ENCODE data around the gene TUSC2. TPM values are rescaled to one million over a fixed set of nuclear protein-coding genes. Genes with fewer than 3 reads are reported as not detected.

The TUSC2 gene
- polyA plus RNA-seq, 1 of the 3 experiments (the other 2 are of a cell fraction): 58.7 TPM

DNA sequence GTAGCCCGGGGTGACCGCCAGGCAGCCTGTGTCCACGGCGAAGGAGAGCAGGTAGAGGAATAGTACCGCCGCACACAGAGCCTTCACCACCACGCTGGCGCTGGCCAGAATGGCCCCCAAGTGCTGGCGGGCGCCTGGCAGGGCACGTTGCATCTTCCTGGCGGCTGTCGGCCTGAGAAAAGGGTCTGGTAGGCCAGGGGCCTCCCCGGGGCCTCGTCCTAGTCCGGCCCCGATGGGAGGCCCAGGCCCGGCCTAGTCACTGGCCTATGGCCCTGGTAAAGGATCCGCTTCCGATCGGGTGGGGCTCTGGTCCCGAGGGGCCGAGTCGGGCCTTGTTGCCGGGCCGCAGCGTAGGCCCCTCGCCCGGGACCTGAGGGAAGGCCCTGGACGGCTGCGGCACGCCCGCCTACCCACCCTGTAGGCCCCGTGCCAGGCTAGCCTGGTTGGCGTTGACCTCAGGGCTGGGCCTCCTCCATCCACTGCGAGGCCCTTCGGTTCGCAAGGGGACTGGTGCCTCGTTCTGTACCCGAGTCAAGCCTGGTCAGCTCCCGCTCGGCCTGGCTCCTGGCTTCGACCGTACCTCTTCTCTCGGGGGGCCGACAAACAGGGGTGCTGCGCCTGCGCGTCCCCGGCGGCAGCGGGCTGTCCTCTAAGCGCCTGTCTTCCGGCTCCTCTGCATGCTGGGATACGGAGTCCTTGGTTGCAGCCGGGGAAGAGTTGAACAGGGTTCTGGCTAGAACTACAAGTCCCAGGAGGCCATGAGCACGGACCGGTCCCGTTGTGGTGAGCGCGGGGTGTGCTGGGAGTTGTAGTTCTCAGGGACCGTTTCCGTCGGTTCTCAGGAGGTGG lies 31.1 kb upstream of the TUSC2 start, which contains the start of gene TMEM115:
Gene TMEM115, minus strand, starts transcription at position 611 of the 849 bp plus-strand sequence. Its CDS starts 458 bp downstream, at position 153.
- WGBS (ENCODE audit: low lambda C conversion rate): 3% methylated on average over 20 of the region's 64 CpGs
- H2AFZ ChIP-seq (ENCODE audit: low read depth): peak within 1 kb of the TSS; percentile 92
- peaks cover 18 to 34% of the 10 kb centered on the region in 2 experiments for H3K36me3 ChIP-seq (replicated peaks in 1 of 2; ENCODE audit: control insufficient read depth in 1 of 2, insufficient read depth in 2 of 2, low read length in 1 of 2)
- peaks cover 52% of the 10 kb centered on the region for H3K79me2 ChIP-seq (ENCODE audit: insufficient read depth)
- peak within 1 kb of the TSS; percentile 60 to 84; a peak in 3 of 4 replicates for H3K27ac ChIP-seq (ENCODE audit: low read depth in 2 of 2, low read length in 1 of 2)
- peak within 1 kb of the TSS; percentile 77 to 95 for H3K4me3 ChIP-seq (ENCODE audit: low read depth in 2 of 2, low read length in 1 of 2)
- DNase-seq: peak; percentile 98
- no peaks in the 10 kb centered on the region for H3K27me3 ChIP-seq (ENCODE audit: insufficient read depth)
- no peaks in the 10 kb centered on the region for H3K9me2 ChIP-seq
- ChIA-PET CTCF (interaction anchor here (0.8 to 0.9 kb wide), 2 partner anchors 30 to 31 kb away, joined by 3 read pairs; no protein-coding TSS in a partner anchor), POLR2A (interaction anchor here (0.6 to 1.6 kb wide), 9 partner anchors 8 to 1609 kb away, joined by 3 to 11 read pairs (median 3); partner anchors contain the start of genes CYB561D2 and NPRL2)
- H3K4me2 ChIP-seq: peak within 1 kb of the TSS; percentile 94
- peaks cover 45% of the 10 kb centered on the region for H4K20me1 ChIP-seq (ENCODE audit: insufficient read depth)
- peak within 1 kb of the TSS; percentile 87 for H3K9ac ChIP-seq
- no peaks in the 10 kb centered on the region for H3F3A ChIP-seq (replicated peaks; ENCODE audit: insufficient read depth)
- no peaks in the 10 kb centered on the region for H3K9me3 ChIP-seq
- peaks cover 8 to 49% of the 10 kb centered on the region in 2 experiments; a peak in 2 of 4 replicates for H3K4me1 ChIP-seq (ENCODE audit: control insufficient read depth in 1 of 2, insufficient read depth in 2 of 2, low read depth in 1 of 2, low read length in 1 of 2)
- TF ChIP-seq EZH2phosphoT487 (IDR thresholded peaks at IDR 0.05; ENCODE audit: borderline replicate concordance, low read depth) (no peak), CTCF (IDR thresholded peaks at IDR 0.05) (no peak), ELF1 (IDR thresholded peaks at IDR 0.05) (peak; percentile 96), PBX3 (IDR thresholded peaks at IDR 0.05) (no peak; the same call in 1 of the 2 replicates), CHD2 (IDR thresholded peaks at IDR 0.05; ENCODE audit: low read length, partially characterized antibody) (peak; percentile 97), FOXJ3 (CRISPR knock-in tag; IDR thresholded peaks at IDR 0.05) (peak; percentile 84), RXRA (IDR thresholded peaks at IDR 0.05; ENCODE audit: borderline replicate concordance, low read depth) (no peak), MEF2A (IDR thresholded peaks at IDR 0.05; ENCODE audit: borderline replicate concordance, low read depth) (no peak), EP300 (IDR thresholded peaks at IDR 0.05; ENCODE audit: borderline replicate concordance in 1 of 2, low read depth in 1 of 2, low read length in 1 of 2) (no peak; a peak in 1 of 4 replicates), TEAD4 (IDR thresholded peaks at IDR 0.05; ENCODE audit: borderline replicate concordance, insufficient read depth) (no peak), GABPA (IDR thresholded peaks at IDR 0.05; ENCODE audit: low read depth) (peak; percentile 91), NRF1 (IDR thresholded peaks at IDR 0.05; ENCODE audit: low read depth, low read length) (peak; percentile 92), FOXM1 (IDR thresholded peaks at IDR 0.05; ENCODE audit: low read depth) (no peak), FOSL2 (IDR thresholded peaks at IDR 0.05; ENCODE audit: borderline replicate concordance, low read depth) (no peak), NFIC (IDR thresholded peaks at IDR 0.05; ENCODE audit: borderline replicate concordance) (peak; percentile 21; the same call in 1 of the 2 replicates), GATA2 (CRISPR knock-in tag; IDR thresholded peaks at IDR 0.05) (no peak), USF1 (IDR thresholded peaks at IDR 0.05; ENCODE audit: borderline replicate concordance, low read depth) (peak; percentile 47; the same call in 1 of the 2 replicates), RFX5 (IDR thresholded peaks at IDR 0.05; ENCODE audit: low read length) (no peak), SIN3A (IDR thresholded peaks at IDR 0.05; ENCODE audit: borderline replicate concordance, low read depth, low read length) (no peak; the same call in 1 of the 2 replicates), YY1 (IDR thresholded peaks at IDR 0.05; ENCODE audit: low read depth) (no peak)
- TF ChIP-seq, protein P1, sequence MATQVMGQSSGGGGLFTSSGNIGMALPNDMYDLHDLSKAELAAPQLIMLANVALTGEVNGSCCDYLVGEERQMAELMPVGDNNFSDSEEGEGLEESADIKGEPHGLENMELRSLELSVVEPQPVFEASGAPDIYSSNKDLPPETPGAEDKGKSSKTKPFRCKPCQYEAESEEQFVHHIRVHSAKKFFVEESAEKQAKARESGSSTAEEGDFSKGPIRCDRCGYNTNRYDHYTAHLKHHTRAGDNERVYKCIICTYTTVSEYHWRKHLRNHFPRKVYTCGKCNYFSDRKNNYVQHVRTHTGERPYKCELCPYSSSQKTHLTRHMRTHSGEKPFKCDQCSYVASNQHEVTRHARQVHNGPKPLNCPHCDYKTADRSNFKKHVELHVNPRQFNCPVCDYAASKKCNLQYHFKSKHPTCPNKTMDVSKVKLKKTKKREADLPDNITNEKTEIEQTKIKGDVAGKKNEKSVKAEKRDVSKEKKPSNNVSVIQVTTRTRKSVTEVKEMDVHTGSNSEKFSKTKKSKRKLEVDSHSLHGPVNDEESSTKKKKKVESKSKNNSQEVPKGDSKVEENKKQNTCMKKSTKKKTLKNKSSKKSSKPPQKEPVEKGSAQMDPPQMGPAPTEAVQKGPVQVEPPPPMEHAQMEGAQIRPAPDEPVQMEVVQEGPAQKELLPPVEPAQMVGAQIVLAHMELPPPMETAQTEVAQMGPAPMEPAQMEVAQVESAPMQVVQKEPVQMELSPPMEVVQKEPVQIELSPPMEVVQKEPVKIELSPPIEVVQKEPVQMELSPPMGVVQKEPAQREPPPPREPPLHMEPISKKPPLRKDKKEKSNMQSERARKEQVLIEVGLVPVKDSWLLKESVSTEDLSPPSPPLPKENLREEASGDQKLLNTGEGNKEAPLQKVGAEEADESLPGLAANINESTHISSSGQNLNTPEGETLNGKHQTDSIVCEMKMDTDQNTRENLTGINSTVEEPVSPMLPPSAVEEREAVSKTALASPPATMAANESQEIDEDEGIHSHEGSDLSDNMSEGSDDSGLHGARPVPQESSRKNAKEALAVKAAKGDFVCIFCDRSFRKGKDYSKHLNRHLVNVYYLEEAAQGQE (IDR thresholded peaks at IDR 0.05; ENCODE audit: low read depth, low read length): no peak
- TF ChIP-seq, protein P2, sequence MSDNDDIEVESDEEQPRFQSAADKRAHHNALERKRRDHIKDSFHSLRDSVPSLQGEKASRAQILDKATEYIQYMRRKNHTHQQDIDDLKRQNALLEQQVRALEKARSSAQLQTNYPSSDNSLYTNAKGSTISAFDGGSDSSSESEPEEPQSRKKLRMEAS (IDR thresholded peaks at IDR 0.05; ENCODE audit: low read depth): peak; percentile 38
- TF ChIP-seq, protein P3, sequence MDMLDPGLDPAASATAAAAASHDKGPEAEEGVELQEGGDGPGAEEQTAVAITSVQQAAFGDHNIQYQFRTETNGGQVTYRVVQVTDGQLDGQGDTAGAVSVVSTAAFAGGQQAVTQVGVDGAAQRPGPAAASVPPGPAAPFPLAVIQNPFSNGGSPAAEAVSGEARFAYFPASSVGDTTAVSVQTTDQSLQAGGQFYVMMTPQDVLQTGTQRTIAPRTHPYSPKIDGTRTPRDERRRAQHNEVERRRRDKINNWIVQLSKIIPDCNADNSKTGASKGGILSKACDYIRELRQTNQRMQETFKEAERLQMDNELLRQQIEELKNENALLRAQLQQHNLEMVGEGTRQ (IDR thresholded peaks at IDR 0.05; ENCODE audit: borderline replicate concordance, low read depth, low read length): no peak
